OCI-LY1 (cell line): Measurements from ENCODE around the gene STX8.

Experiments
- H2AFZ ChIP-seq: fragments of 200-600 bp; sonication (generic), shearing (Covaris generic); 2 replicates; pipeline ENCODE4 v1.6.0; 2014; ENCODE audit warnings: antibody characterized with exemption, mild to moderate bottlenecking, low read length
- H3F3A ChIP-seq: fragments of 200-600 bp; sonication (generic), shearing (Covaris generic); 2 replicates; pipeline ENCODE4 v1.6.0; 2014; ENCODE audit warnings: mild to moderate bottlenecking, antibody characterized with exemption, low read length, moderate library complexity; ENCODE audit not compliant: insufficient read depth
- H3K27ac ChIP-seq: fragments of 200-600 bp; sonication (generic); 2 replicates; pipeline ENCODE4 v1.5.1; 2014; ENCODE audit warnings: low read length, mixed run types, mild to moderate bottlenecking, low read depth; ENCODE audit not compliant: poor library complexity, severe bottlenecking
- H3K27me3 ChIP-seq: fragments of 200-600 bp; sonication (generic); 2 replicates; pipeline ENCODE4 v1.6.0; 2014; ENCODE audit warnings: antibody characterized with exemption, mild to moderate bottlenecking, low read length, moderate library complexity; ENCODE audit not compliant: insufficient read depth
- H3K36me3 ChIP-seq: fragments of 200-600 bp; sonication (generic); 2 replicates; pipeline ENCODE4 v1.6.1; 2014; ENCODE audit warnings: mild to moderate bottlenecking, antibody characterized with exemption, low read length, moderate library complexity, mixed read lengths; ENCODE audit not compliant: insufficient read depth
- H3K4me1 ChIP-seq: fragments of 200-600 bp; sonication (generic); 2 replicates; pipeline ENCODE4 v1.5.1; 2014; ENCODE audit warnings: mild to moderate bottlenecking, low read length, moderate library complexity; ENCODE audit not compliant: insufficient read depth, severe bottlenecking
- H3K4me2 ChIP-seq: fragments of 200-600 bp; sonication (generic), shearing (Covaris generic); 2 replicates; pipeline ENCODE4 v1.6.1; 2014; ENCODE audit warnings: low read length
- H3K4me3 ChIP-seq: fragments of 200-600 bp; sonication (generic); 2 replicates; pipeline ENCODE4 v1.5.1; 2014; ENCODE audit warnings: low read length, low read depth, mild to moderate bottlenecking, mixed read lengths; ENCODE audit not compliant: poor library complexity, severe bottlenecking
- H3K79me2 ChIP-seq: fragments of 200-600 bp; shearing (Covaris generic); 2 replicates; pipeline ENCODE4 v1.6.1; 2016; ENCODE audit warnings: mixed run types, low read length, mixed read lengths; ENCODE audit not compliant: insufficient read depth
- H3K9ac ChIP-seq: fragments of 200-600 bp; sonication (generic), shearing (Covaris generic); 2 replicates; pipeline ENCODE4 v1.6.1; 2014; ENCODE audit warnings: mild to moderate bottlenecking, low read length, mixed read lengths
- H3K9me2 ChIP-seq: fragments of 200-600 bp; sonication (generic), shearing (Covaris generic); 2 replicates; pipeline ENCODE4 v1.6.1; 2014; ENCODE audit warnings: low read depth, mild to moderate bottlenecking, low read length, mixed read lengths
- H3K9me3 ChIP-seq: fragments of 200-600 bp; shearing (Covaris generic); 2 replicates; pipeline ENCODE4 v1.6.1; 2014; ENCODE audit warnings: low read length, mixed read lengths
- H4K20me1 ChIP-seq: fragments of 200-600 bp; sonication (generic), shearing (Covaris generic); 2 replicates; pipeline ENCODE4 v1.6.0; 2016; ENCODE audit warnings: mild to moderate bottlenecking, low read length; ENCODE audit not compliant: insufficient read depth
- CTCF ChIP-seq: fragments of 200-600 bp; sonication (generic), shearing (Covaris generic); IDR thresholded peaks from 2 replicates; pipeline ENCODE4 v1.5.1; 2017; ENCODE audit warnings: mild to moderate bottlenecking, antibody characterized with exemption, low read length, moderate library complexity, mixed read lengths
- EZH2 ChIP-seq: fragments of 200-600 bp; sonication (generic), shearing (Covaris generic); IDR thresholded peaks from 2 replicates; pipeline ENCODE4 v1.8.0; 2017; ENCODE audit warnings: borderline replicate concordance, mixed run types, mild to moderate bottlenecking, antibody characterized with exemption, low read length, moderate library complexity, mixed read lengths

STX8 gene

GRCh38 chr17:9247401-9247938 is 328.1 kb downstream of the STX8 start:
- H3F3A ChIP-seq, result no peaks in the 10 kb centered on the region
- no peaks in the 10 kb centered on the region for H3K4me1 ChIP-seq
- H3K9ac ChIP-seq, result no peak overlapping the region
- no peaks in the 10 kb centered on the region for H3K9me3 ChIP-seq
- no peak overlapping the region for H3K4me3 ChIP-seq
- H4K20me1 ChIP-seq, result no peaks in the 10 kb centered on the region
- H3K27ac ChIP-seq, result no peak overlapping the region
- no peak overlapping the region for H2AFZ ChIP-seq
- H3K4me2 ChIP-seq, result no peak overlapping the region
- H3K36me3 ChIP-seq, result no peaks in the 10 kb centered on the region
- TF ChIP-seq EZH2 (no peak), CTCF (no peak)
- H3K9me2 ChIP-seq, result no peaks in the 10 kb centered on the region
- H3K27me3 ChIP-seq, result no peaks in the 10 kb centered on the region
- H3K79me2 ChIP-seq, result no peaks in the 10 kb centered on the region

DNA sequence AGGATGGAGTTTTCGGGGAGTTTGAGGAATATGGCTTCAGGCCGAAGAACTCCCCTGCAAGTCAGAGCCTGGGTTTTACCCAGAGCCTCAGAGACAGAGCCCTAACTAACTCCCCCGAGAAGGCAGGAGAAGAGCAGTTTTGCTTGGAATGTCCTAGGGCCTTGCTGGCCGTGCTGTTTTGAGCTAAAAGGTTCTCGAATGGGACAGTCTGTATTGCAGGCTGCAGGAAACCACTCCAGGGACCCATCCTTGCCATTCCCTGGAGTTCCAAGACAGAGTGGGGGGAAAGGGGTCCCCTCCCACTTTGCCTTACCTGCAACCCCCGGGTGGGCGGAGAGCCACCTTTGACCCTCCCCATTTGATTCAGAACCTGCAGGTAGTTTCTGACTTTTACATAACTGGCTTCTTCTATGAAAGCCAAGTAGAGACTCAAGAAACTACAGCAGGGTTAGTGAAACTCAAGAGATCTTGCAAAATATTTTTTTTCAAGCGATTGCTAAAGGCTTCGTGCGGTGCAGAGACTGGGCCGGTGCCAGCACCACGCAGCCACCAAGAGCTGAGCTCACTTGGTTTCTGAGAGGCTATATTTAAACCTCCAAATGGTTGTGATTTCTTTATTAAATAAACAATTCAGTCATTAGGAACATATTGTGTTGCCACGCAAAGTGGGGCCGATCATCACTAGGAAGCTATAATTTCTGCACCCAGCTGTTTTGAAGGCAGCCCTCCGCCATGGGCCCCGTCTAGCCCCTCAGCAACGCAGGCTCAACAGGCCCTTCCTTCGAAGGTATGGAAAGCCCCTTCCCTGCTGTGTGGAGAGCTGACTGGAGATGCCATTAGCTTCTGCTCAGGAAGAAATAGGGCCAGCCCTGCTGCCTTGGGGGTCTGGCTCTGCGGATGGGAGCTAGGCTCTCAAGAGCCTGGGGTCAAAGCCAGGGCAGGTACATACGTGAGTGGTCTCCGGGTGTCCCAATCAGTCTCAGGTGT is 331.3 kb downstream of the STX8 start:
- H3K27me3 ChIP-seq, result no peaks in the 10 kb centered on the region
- no peak overlapping the region for H3K27ac ChIP-seq
- no peaks in the 10 kb centered on the region for H3K9me3 ChIP-seq
- H3K4me1 ChIP-seq, result peaks cover 4% of the 10 kb centered on the region
- H3K79me2 ChIP-seq, result no peaks in the 10 kb centered on the region
- H3K36me3 ChIP-seq, result no peaks in the 10 kb centered on the region
- H3K4me3 ChIP-seq, result no peak overlapping the region
- no peak overlapping the region for H2AFZ ChIP-seq
- no peaks in the 10 kb centered on the region for H4K20me1 ChIP-seq
- no peak overlapping the region for H3K4me2 ChIP-seq
- H3K9me2 ChIP-seq, result no peaks in the 10 kb centered on the region
- H3K9ac ChIP-seq, result no peak overlapping the region
- H3F3A ChIP-seq, result no peaks in the 10 kb centered on the region
- TF ChIP-seq CTCF (no peak), EZH2 (no peak)

GRCh38 chr17:9242983-9243382 is 332.6 kb downstream of the STX8 start:
- Histone ChIP-seq H3K4me3 (no peak overlapping the region), H3K9me3 (no peaks in the 10 kb centered on the region), H4K20me1 (no peaks in the 10 kb centered on the region), H3K36me3 (no peaks in the 10 kb centered on the region), H3K27ac (no peak overlapping the region), H3F3A (no peaks in the 10 kb centered on the region), H3K79me2 (no peaks in the 10 kb centered on the region), H2AFZ (no peak overlapping the region), H3K9ac (no peak overlapping the region), H3K4me1 (peaks cover 7% of the 10 kb centered on the region), H3K4me2 (no peak overlapping the region), H3K27me3 (0 out of 2 replicates have a peak, but pooled peaks cover 5% of the 10 kb centered on the region), H3K9me2 (no peaks in the 10 kb centered on the region)
- TF ChIP-seq CTCF, result no peak
